ENCODE measurements around the gene RGL4.

DNA sequence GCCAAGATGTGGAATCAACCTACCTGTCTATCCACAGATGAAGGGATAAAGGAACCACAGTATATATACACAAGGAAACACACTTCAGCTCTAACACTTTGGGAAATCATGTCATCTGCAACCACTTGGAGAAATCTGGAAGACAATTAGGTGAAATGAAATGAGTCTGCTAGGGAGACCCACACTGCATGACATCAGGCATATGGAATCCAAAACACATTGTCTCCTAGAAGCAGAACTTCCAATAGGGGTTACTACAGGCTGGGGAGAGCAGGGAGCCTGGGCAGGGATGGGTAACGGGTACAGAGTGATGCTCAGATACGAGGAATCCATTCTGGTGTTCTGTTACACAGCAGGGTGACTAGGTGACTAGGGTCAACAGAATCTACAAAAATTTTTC, 18.3 kb downstream of the RGL4 start:
- TF ChIP-seq, protein P1, sequence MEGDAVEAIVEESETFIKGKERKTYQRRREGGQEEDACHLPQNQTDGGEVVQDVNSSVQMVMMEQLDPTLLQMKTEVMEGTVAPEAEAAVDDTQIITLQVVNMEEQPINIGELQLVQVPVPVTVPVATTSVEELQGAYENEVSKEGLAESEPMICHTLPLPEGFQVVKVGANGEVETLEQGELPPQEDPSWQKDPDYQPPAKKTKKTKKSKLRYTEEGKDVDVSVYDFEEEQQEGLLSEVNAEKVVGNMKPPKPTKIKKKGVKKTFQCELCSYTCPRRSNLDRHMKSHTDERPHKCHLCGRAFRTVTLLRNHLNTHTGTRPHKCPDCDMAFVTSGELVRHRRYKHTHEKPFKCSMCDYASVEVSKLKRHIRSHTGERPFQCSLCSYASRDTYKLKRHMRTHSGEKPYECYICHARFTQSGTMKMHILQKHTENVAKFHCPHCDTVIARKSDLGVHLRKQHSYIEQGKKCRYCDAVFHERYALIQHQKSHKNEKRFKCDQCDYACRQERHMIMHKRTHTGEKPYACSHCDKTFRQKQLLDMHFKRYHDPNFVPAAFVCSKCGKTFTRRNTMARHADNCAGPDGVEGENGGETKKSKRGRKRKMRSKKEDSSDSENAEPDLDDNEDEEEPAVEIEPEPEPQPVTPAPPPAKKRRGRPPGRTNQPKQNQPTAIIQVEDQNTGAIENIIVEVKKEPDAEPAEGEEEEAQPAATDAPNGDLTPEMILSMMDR (IDR thresholded peaks at IDR 0.05), result no peak
- no peak for TF ChIP-seq POLR2A (IDR thresholded peaks at IDR 0.05)
